Ectodermal cell (in vitro differentiated cells): ENCODE measurements around the gene RFPL3.
"Not testable (repeated sequence)": the region's sequence is repeated elsewhere in the genome, so short reads cannot be mapped to it uniquely, and the experiment has no call there.

Experiments used
- H3K27ac ChIP-seq: 2 replicates; pipeline ENCODE4 v1.7.0; 2013; ENCODE audit warnings: mild to moderate bottlenecking, low read depth, low read length; ENCODE audit not compliant: insufficient read depth, poor library complexity, severe bottlenecking
- H3K27me3 ChIP-seq: 2 replicates; pipeline ENCODE4 v1.7.0; 2013; ENCODE audit warnings: mild to moderate bottlenecking, low read length; ENCODE audit not compliant: insufficient read depth, control insufficient read depth, poor library complexity, severe bottlenecking
- H3K36me3 ChIP-seq: one replicate; pipeline ENCODE4 v1.7.0; 2013; ENCODE audit warnings: low read length; ENCODE audit not compliant: control insufficient read depth, insufficient read depth
- H3K4me1 ChIP-seq: one replicate; pipeline ENCODE4 v1.7.0; 2013; ENCODE audit warnings: low read length; ENCODE audit not compliant: control insufficient read depth, insufficient read depth
- H3K4me3 ChIP-seq: 2 replicates; pipeline ENCODE4 v1.7.0; 2013; ENCODE audit warnings: low read depth, low read length, control low read depth; ENCODE audit not compliant: insufficient read depth
- H3K9me3 ChIP-seq: 2 replicates; pipeline ENCODE4 v1.7.0; 2013; ENCODE audit warnings: mild to moderate bottlenecking, low read length, moderate library complexity; ENCODE audit not compliant: control insufficient read depth
- whole genome bisulfite sequencing, 2 experiments: methylation state at CpG; one replicate each; pipeline ENCODE4 v1.1.7; 2013; ENCODE audit warnings: missing lambda C conversion rate in 2 of 2; 5-methylcytosine and 5-hydroxymethylcytosine counted together

Gene RFPL3

GRCh38 chr22:32351875-32352274, 5.8 kb upstream of the RFPL3 start:
- not testable (repeated sequence) for H3K4me3 ChIP-seq, H3K36me3 ChIP-seq, H3K4me1 ChIP-seq, H3K27ac ChIP-seq, H3K27me3 ChIP-seq, H3K9me3 ChIP-seq
- 90% methylated on average over 1 of the region's 1 CpG; no CpG with 5 or more reads in 1 of the 2 experiments for WGBS, 2 experiments

- Histone ChIP-seq H3K27ac (no peak overlapping the region), H3K27me3 (no peaks in the 10 kb centered on the region), H3K4me1 (no peaks in the 10 kb centered on the region), H3K9me3 (no peaks in the 10 kb centered on the region), H3K4me3 (no peak overlapping the region), H3K36me3 (no peaks in the 10 kb centered on the region)
- WGBS, 2 experiments, result 94 to 95% methylated on average over 14 of the region's 14 CpGs
Observed at GRCh38 chr22:32352681-32353080, 5.0 kb upstream of the RFPL3 start.

- H3K36me3 ChIP-seq, result no peaks in the 10 kb centered on the region
- no peaks in the 10 kb centered on the region for H3K4me1 ChIP-seq
- no peak overlapping the region for H3K27ac ChIP-seq
- H3K9me3 ChIP-seq, result no peaks in the 10 kb centered on the region
- WGBS, 2 experiments, result 94% methylated on average over 28 of the region's 28 CpGs
- H3K4me3 ChIP-seq, result no peak overlapping the region
- H3K27me3 ChIP-seq, result no peaks in the 10 kb centered on the region
Observed at GRCh38 chr22:32353292-32353691, 4.4 kb upstream of the RFPL3 start.

- Histone ChIP-seq H3K9me3 (no peaks in the 10 kb centered on the region), H3K4me1 (no peaks in the 10 kb centered on the region), H3K4me3 (no peak overlapping the region), H3K36me3 (no peaks in the 10 kb centered on the region), H3K27ac (no peak overlapping the region), H3K27me3 (no peaks in the 10 kb centered on the region)
- WGBS, 2 experiments, result 92 to 94% methylated on average over 19 of the region's 19 CpGs
Observed at GRCh38 chr22:32353840-32354239, 3.8 kb upstream of the RFPL3 start.

GRCh38 chr22:32354360-32355351, 3.0 kb upstream of the RFPL3 start:
- Histone ChIP-seq H3K27me3 (no peaks in the 10 kb centered on the region), H3K9me3 (no peaks in the 10 kb centered on the region), H3K4me1 (no peaks in the 10 kb centered on the region), H3K27ac (no peak overlapping the region), H3K4me3 (no peak overlapping the region), H3K36me3 (no peaks in the 10 kb centered on the region)
- WGBS, 2 experiments, result 91 to 93% methylated on average over 30 of the region's 30 CpGs

GRCh38 chr22:32355760-32356159, 1.9 kb upstream of the RFPL3 start:
- WGBS, 2 experiments, result 77 to 84% methylated on average over 3 of the region's 3 CpGs
- Histone ChIP-seq H3K27me3 (no peaks in the 10 kb centered on the region), H3K36me3 (no peaks in the 10 kb centered on the region), H3K4me3 (no peak overlapping the region), H3K9me3 (no peaks in the 10 kb centered on the region), H3K27ac (no peak overlapping the region), H3K4me1 (no peaks in the 10 kb centered on the region)

- H3K4me3 ChIP-seq, H3K27me3 ChIP-seq, H3K36me3 ChIP-seq, H3K4me1 ChIP-seq, H3K9me3 ChIP-seq, H3K27ac ChIP-seq: not testable (repeated sequence)
- WGBS, 2 experiments, result 93 to 94% methylated on average over 11 of the region's 11 CpGs
Observed at GRCh38 chr22:32360096-32360495, 2.4 kb downstream of the RFPL3 start.

- Histone ChIP-seq H3K36me3 (no peaks in the 10 kb centered on the region), H3K4me1 (no peaks in the 10 kb centered on the region), H3K27me3 (no peaks in the 10 kb centered on the region), H3K9me3 (no peaks in the 10 kb centered on the region), H3K27ac (no peak overlapping the region), H3K4me3 (no peak overlapping the region)
- 94% methylated on average over 2 of the region's 2 CpGs for WGBS, 2 experiments
Observed at GRCh38 chr22:32361257-32361656, 3.6 kb downstream of the RFPL3 start.

GRCh38 chr22:32364210-32364609, 6.5 kb downstream of the RFPL3 start:
- Histone ChIP-seq H3K27ac (no peak overlapping the region), H3K36me3 (no peaks in the 10 kb centered on the region), H3K4me1 (no peaks in the 10 kb centered on the region), H3K9me3 (no peaks in the 10 kb centered on the region), H3K27me3 (no peaks in the 10 kb centered on the region), H3K4me3 (no peak overlapping the region)
- 93 to 97% methylated on average over 5 of the region's 5 CpGs for WGBS, 2 experiments

GRCh38 chr22:32375678-32376450, 18.2 kb downstream of the RFPL3 start:
- WGBS, 2 experiments, result 88 to 92% methylated on average over 7 of the region's 7 CpGs
- H3K9me3 ChIP-seq, result no peaks in the 10 kb centered on the region
- H3K36me3 ChIP-seq, result no peaks in the 10 kb centered on the region
- H3K4me3 ChIP-seq, result no peak overlapping the region
- no peaks in the 10 kb centered on the region for H3K4me1 ChIP-seq
- H3K27ac ChIP-seq, result no peak overlapping the region
- H3K27me3 ChIP-seq, result no peaks in the 10 kb centered on the region
